Measurements from ENCODE around the gene KRT77. TPM values are rescaled to one million over a fixed set of nuclear protein-coding genes. Genes with fewer than 3 reads are reported as not detected.

Gene KRT77
- polyA plus RNA-seq, 1 of the 3 experiments (the other 2 are of a cell fraction), result not detected

- H3K27ac ChIP-seq (ENCODE audit: low read depth in 2 of 2, low read length in 1 of 2), result no peak overlapping the region
- ChIA-PET POLR2A (no interaction called here), CTCF (no interaction called here)
- H3F3A ChIP-seq (replicated peaks; ENCODE audit: insufficient read depth), result no peaks in the 10 kb centered on the region
- no peak overlapping the region for H3K4me3 ChIP-seq (ENCODE audit: low read depth in 2 of 2, low read length in 1 of 2)
- H3K9me2 ChIP-seq, result no peaks in the 10 kb centered on the region
- no peak for TF ChIP-seq CHD2 (IDR thresholded peaks at IDR 0.05; ENCODE audit: low read length, partially characterized antibody)
- no peak for TF ChIP-seq JUND (IDR thresholded peaks at IDR 0.05)
- TF ChIP-seq, protein P1, sequence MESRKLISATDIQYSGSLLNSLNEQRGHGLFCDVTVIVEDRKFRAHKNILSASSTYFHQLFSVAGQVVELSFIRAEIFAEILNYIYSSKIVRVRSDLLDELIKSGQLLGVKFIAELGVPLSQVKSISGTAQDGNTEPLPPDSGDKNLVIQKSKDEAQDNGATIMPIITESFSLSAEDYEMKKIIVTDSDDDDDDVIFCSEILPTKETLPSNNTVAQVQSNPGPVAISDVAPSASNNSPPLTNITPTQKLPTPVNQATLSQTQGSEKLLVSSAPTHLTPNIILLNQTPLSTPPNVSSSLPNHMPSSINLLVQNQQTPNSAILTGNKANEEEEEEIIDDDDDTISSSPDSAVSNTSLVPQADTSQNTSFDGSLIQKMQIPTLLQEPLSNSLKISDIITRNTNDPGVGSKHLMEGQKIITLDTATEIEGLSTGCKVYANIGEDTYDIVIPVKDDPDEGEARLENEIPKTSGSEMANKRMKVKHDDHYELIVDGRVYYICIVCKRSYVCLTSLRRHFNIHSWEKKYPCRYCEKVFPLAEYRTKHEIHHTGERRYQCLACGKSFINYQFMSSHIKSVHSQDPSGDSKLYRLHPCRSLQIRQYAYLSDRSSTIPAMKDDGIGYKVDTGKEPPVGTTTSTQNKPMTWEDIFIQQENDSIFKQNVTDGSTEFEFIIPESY (IDR thresholded peaks at IDR 0.05; ENCODE audit: borderline replicate concordance, low read depth), result no peak
- TF ChIP-seq YY1 (IDR thresholded peaks at IDR 0.05; ENCODE audit: low read depth), result no peak
- no peak for TF ChIP-seq RFX5 (IDR thresholded peaks at IDR 0.05; ENCODE audit: low read length)
- H2AFZ ChIP-seq (ENCODE audit: low read depth), result no peak overlapping the region
- no peaks in the 10 kb centered on the region for H4K20me1 ChIP-seq (ENCODE audit: insufficient read depth)
- H3K9ac ChIP-seq, result no peak overlapping the region
- H3K9me3 ChIP-seq, result no peaks in the 10 kb centered on the region
- no peak overlapping the region for H3K4me2 ChIP-seq
- no peak for DNase-seq
- no peaks in the 10 kb centered on the region for H3K79me2 ChIP-seq (ENCODE audit: insufficient read depth)
- no peaks in the 10 kb centered on the region for H3K4me1 ChIP-seq (ENCODE audit: control insufficient read depth in 1 of 2, insufficient read depth in 2 of 2, low read depth in 1 of 2, low read length in 1 of 2)
- H3K27me3 ChIP-seq (ENCODE audit: insufficient read depth), result peaks cover 33% of the 10 kb centered on the region
- no peaks in the 10 kb centered on the region for H3K36me3 ChIP-seq (replicated peaks in 1 of 2; ENCODE audit: control insufficient read depth in 1 of 2, insufficient read depth in 2 of 2, low read length in 1 of 2)
- WGBS (ENCODE audit: low lambda C conversion rate), result 29% methylated on average over 10 of the region's 12 CpGs
Measured at GRCh38 chr12:52650520-52651081, 52.7 kb downstream of the KRT77 start.

DNA sequence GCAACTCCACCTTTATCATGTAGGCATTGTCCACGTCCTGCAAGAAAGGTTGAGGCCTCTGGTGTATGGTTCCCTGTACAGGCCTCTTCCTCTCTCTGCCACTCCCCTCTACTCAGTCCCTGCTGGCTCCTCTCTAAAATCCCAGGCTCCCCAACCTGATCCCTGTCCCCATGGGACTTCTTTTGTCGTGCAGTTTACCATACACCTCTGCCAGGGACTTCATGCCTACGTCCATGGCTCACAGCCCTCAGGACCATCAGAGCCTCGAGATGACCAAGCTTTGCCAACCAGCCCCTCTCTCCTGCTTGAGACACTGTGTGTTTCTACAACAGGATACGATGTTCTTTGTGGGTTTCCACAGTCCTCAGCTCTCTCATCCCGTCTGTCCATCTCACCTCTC lies 54.3 kb downstream of the KRT77 start:
- Histone ChIP-seq H3K4me1 (ENCODE audit: control insufficient read depth in 1 of 2, insufficient read depth in 2 of 2, low read depth in 1 of 2, low read length in 1 of 2) (no peaks in the 10 kb centered on the region), H4K20me1 (ENCODE audit: insufficient read depth) (no peaks in the 10 kb centered on the region), H2AFZ (ENCODE audit: low read depth) (no peak overlapping the region), H3K9me2 (no peaks in the 10 kb centered on the region), H3K79me2 (ENCODE audit: insufficient read depth) (no peaks in the 10 kb centered on the region), H3K27ac (ENCODE audit: low read depth in 2 of 2, low read length in 1 of 2) (no peak overlapping the region), H3F3A (replicated peaks; ENCODE audit: insufficient read depth) (no peaks in the 10 kb centered on the region), H3K4me3 (ENCODE audit: low read depth in 2 of 2, low read length in 1 of 2) (no peak overlapping the region), H3K9me3 (no peaks in the 10 kb centered on the region), H3K4me2 (no peak overlapping the region), H3K36me3 (replicated peaks in 1 of 2; ENCODE audit: control insufficient read depth in 1 of 2, insufficient read depth in 2 of 2, low read length in 1 of 2) (no peaks in the 10 kb centered on the region), H3K27me3 (ENCODE audit: insufficient read depth) (peaks cover 48% of the 10 kb centered on the region), H3K9ac (no peak overlapping the region)
- DNase-seq, result no peak
- POLR2A ChIA-PET, result no interaction called here
- CTCF ChIA-PET, result no interaction called here
- TF ChIP-seq EZH2phosphoT487 (IDR thresholded peaks at IDR 0.05; ENCODE audit: borderline replicate concordance, low read depth) (no peak), TEAD4 (IDR thresholded peaks at IDR 0.05; ENCODE audit: borderline replicate concordance, insufficient read depth) (no peak), YY1 (IDR thresholded peaks at IDR 0.05; ENCODE audit: low read depth) (no peak), RCOR1 (IDR thresholded peaks at IDR 0.05; ENCODE audit: low read length) (no peak), MEF2A (IDR thresholded peaks at IDR 0.05; ENCODE audit: borderline replicate concordance, low read depth) (no peak), TAF1 (IDR thresholded peaks at IDR 0.05; ENCODE audit: borderline replicate concordance, low read depth, low read length) (no peak), RFX5 (IDR thresholded peaks at IDR 0.05; ENCODE audit: low read length) (no peak), CHD2 (IDR thresholded peaks at IDR 0.05; ENCODE audit: low read length, partially characterized antibody) (no peak), EP300 (IDR thresholded peaks at IDR 0.05; ENCODE audit: borderline replicate concordance in 1 of 2, low read depth in 1 of 2, low read length in 1 of 2) (no peak), JUND (IDR thresholded peaks at IDR 0.05) (no peak), POLR2AphosphoS5 (IDR thresholded peaks at IDR 0.05; ENCODE audit: low read depth, low read length) (no peak), GABPA (IDR thresholded peaks at IDR 0.05; ENCODE audit: low read depth) (no peak)
- TF ChIP-seq, protein P2, sequence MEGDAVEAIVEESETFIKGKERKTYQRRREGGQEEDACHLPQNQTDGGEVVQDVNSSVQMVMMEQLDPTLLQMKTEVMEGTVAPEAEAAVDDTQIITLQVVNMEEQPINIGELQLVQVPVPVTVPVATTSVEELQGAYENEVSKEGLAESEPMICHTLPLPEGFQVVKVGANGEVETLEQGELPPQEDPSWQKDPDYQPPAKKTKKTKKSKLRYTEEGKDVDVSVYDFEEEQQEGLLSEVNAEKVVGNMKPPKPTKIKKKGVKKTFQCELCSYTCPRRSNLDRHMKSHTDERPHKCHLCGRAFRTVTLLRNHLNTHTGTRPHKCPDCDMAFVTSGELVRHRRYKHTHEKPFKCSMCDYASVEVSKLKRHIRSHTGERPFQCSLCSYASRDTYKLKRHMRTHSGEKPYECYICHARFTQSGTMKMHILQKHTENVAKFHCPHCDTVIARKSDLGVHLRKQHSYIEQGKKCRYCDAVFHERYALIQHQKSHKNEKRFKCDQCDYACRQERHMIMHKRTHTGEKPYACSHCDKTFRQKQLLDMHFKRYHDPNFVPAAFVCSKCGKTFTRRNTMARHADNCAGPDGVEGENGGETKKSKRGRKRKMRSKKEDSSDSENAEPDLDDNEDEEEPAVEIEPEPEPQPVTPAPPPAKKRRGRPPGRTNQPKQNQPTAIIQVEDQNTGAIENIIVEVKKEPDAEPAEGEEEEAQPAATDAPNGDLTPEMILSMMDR (IDR thresholded peaks at IDR 0.05), result no peak
- TF ChIP-seq, protein P3, sequence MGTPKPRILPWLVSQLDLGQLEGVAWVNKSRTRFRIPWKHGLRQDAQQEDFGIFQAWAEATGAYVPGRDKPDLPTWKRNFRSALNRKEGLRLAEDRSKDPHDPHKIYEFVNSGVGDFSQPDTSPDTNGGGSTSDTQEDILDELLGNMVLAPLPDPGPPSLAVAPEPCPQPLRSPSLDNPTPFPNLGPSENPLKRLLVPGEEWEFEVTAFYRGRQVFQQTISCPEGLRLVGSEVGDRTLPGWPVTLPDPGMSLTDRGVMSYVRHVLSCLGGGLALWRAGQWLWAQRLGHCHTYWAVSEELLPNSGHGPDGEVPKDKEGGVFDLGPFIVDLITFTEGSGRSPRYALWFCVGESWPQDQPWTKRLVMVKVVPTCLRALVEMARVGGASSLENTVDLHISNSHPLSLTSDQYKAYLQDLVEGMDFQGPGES (IDR thresholded peaks at IDR 0.05; ENCODE audit: low read depth, low read length), result no peak
- TF ChIP-seq, protein P4, sequence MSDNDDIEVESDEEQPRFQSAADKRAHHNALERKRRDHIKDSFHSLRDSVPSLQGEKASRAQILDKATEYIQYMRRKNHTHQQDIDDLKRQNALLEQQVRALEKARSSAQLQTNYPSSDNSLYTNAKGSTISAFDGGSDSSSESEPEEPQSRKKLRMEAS (IDR thresholded peaks at IDR 0.05; ENCODE audit: low read depth), result no peak
- TF ChIP-seq, protein P5, sequence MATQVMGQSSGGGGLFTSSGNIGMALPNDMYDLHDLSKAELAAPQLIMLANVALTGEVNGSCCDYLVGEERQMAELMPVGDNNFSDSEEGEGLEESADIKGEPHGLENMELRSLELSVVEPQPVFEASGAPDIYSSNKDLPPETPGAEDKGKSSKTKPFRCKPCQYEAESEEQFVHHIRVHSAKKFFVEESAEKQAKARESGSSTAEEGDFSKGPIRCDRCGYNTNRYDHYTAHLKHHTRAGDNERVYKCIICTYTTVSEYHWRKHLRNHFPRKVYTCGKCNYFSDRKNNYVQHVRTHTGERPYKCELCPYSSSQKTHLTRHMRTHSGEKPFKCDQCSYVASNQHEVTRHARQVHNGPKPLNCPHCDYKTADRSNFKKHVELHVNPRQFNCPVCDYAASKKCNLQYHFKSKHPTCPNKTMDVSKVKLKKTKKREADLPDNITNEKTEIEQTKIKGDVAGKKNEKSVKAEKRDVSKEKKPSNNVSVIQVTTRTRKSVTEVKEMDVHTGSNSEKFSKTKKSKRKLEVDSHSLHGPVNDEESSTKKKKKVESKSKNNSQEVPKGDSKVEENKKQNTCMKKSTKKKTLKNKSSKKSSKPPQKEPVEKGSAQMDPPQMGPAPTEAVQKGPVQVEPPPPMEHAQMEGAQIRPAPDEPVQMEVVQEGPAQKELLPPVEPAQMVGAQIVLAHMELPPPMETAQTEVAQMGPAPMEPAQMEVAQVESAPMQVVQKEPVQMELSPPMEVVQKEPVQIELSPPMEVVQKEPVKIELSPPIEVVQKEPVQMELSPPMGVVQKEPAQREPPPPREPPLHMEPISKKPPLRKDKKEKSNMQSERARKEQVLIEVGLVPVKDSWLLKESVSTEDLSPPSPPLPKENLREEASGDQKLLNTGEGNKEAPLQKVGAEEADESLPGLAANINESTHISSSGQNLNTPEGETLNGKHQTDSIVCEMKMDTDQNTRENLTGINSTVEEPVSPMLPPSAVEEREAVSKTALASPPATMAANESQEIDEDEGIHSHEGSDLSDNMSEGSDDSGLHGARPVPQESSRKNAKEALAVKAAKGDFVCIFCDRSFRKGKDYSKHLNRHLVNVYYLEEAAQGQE (IDR thresholded peaks at IDR 0.05; ENCODE audit: low read depth, low read length), result no peak
- 5% methylated on average over 6 of the region's 6 CpGs for WGBS (ENCODE audit: low lambda C conversion rate)

All from SK-N-SH (cell line).